HepG2 (cell line): ENCODE results near the gene GRIN2C. TPM values are rescaled to one million over a fixed set of nuclear protein-coding genes. Genes with fewer than 3 reads are reported as not detected.

Experiments
- ATAC-seq: fragments of 200-7000 bp; cut with Tn5 transposase; 3 replicates; pipeline ENCODE4 v1.9.1; 2020; ENCODE audit warnings: mild to moderate bottlenecking, moderate library complexity
- BruUV-seq: library from RNA; stranded (reverse); fragments of 400-500 nt; replicated peaks from 2 replicates; lab custom pipeline; 2021; lab: Mats Ljungman, UMichigan
- CTCF ChIA-PET: fragments of 300-600 bp; formaldehyde crosslinking; extraction: SDS; loops from one replicate; lab custom pipeline; 2021; ENCODE audit warnings: low total read pairs, inconsistent platforms, low intra/inter-chr PET ratio; lab: Yijun Ruan, JAX
- POLR2A ChIA-PET: fragments of 350-600 bp; sonication (Branson Sonifier 250); formaldehyde crosslinking; loops from one replicate; lab custom pipeline; 2020; ENCODE audit warnings: antibody characterized with exemption, inconsistent platforms; lab: Yijun Ruan, JAX
- DNase-seq: peaks from one replicate; pipeline ENCODE4 v3.0.0-alpha.2; 2015; ENCODE audit warnings: low spot score
- FAIRE-seq: peaks from 3 replicates; lab custom pipeline; 2011; peaks lifted over from hg19 to GRCh38; lab: Jason Lieb, UNC
- H2AFZ ChIP-seq: one replicate; pipeline ENCODE4 v1.6.1; 2011; ENCODE audit warnings: low read length, inconsistent platforms
- H3K27ac ChIP-seq: fragments of 300-600 bp; 3 replicates; pipeline ENCODE4 v1.8.0; 2011; ENCODE audit warnings: mixed run types, mild to moderate bottlenecking, mixed read lengths, low read length, inconsistent platforms; ENCODE audit not compliant: insufficient read depth; ENCODE audit errors: extremely low read length
- H3K27me3 ChIP-seq, 2 experiments: fragments of 200-600 bp in 1 of 2; 2 replicates in 1 of 2; 3 replicates in 1 of 2; pipeline versions ENCODE4 v1.6.0 to v1.8.0; 2011; ENCODE audit warnings: low read length in 2 of 2, mild to moderate bottlenecking in 2 of 2, moderate library complexity in 2 of 2, inconsistent platforms in 1 of 2; ENCODE audit not compliant: insufficient read depth in 2 of 2, control insufficient read depth in 1 of 2
- H3K36me3 ChIP-seq, 2 experiments: fragments of 200-600 bp in 1 of 2; replicated peaks in 1 of 2; 2 replicates in 1 of 2; 3 replicates in 1 of 2; pipeline versions ENCODE4 v1.5.1 to v1.8.0; 2011; ENCODE audit warnings: low read length in 2 of 2, inconsistent platforms in 1 of 2; ENCODE audit not compliant: insufficient read depth in 2 of 2, control insufficient read depth in 1 of 2
- H3K4me1 ChIP-seq: 2 replicates; pipeline ENCODE4 v1.5.1; 2012; ENCODE audit warnings: low read length, inconsistent platforms; ENCODE audit not compliant: insufficient read depth
- H3K4me2 ChIP-seq: 2 replicates; pipeline ENCODE4 v1.6.0; 2011; ENCODE audit warnings: low read depth, low read length, inconsistent platforms
- H3K4me3 ChIP-seq, 3 experiments: fragments of 200-600 bp in 1 of 3; sonication (generic), shearing (Covaris generic) in 1 of 3; replicated peaks in 1 of 3; 2 replicates each; pipeline ENCODE4 v1.5.1; 2011 to 2016; ENCODE audit warnings: low read length in 3 of 3, inconsistent platforms in 2 of 3, low read depth in 2 of 3, mild to moderate bottlenecking in 2 of 3, control low read depth in 1 of 3, mixed read lengths in 1 of 3; ENCODE audit not compliant: insufficient read depth in 1 of 3
- H3K79me2 ChIP-seq: one replicate; pipeline ENCODE4 v1.6.1; 2011; ENCODE audit warnings: low read length, inconsistent platforms; ENCODE audit not compliant: insufficient read depth
- H3K9ac ChIP-seq: 2 replicates; pipeline ENCODE4 v1.6.0; 2011; ENCODE audit warnings: mild to moderate bottlenecking, low read depth, low read length, inconsistent platforms; ENCODE audit not compliant: insufficient read depth
- H3K9me3 ChIP-seq: 2 replicates; pipeline ENCODE4 v1.5.1; 2012; ENCODE audit warnings: mild to moderate bottlenecking, low read length
- H4K20me1 ChIP-seq: 2 replicates; pipeline ENCODE4 v1.6.0; 2011; ENCODE audit warnings: inconsistent platforms, mild to moderate bottlenecking, low read length, moderate library complexity; ENCODE audit not compliant: insufficient read depth
- CTCF ChIP-seq: sonication (generic); formaldehyde crosslinking; IDR thresholded peaks from 2 replicates; pipeline ENCODE4 v1.5.0; 2020; ENCODE audit warnings: mild to moderate bottlenecking, missing genetic modification reagents, moderate library complexity
- FOXJ3 ChIP-seq: sonication (generic); formaldehyde crosslinking; IDR thresholded peaks from 2 replicates; pipeline ENCODE4 v1.4.0; 2020; ENCODE audit warnings: missing genetic modification reagents, mild to moderate bottlenecking, borderline replicate concordance
- HBP1 ChIP-seq: IDR thresholded peaks from 2 replicates; pipeline ENCODE4 v1.6.1; 2016; ENCODE audit warnings: low read depth, control low read depth
- KLF9 ChIP-seq: IDR thresholded peaks from 2 replicates; pipeline ENCODE4 v1.6.1; 2016; ENCODE audit warnings: low read depth
- MZF1 ChIP-seq: sonication (generic); formaldehyde crosslinking; IDR thresholded peaks from 2 replicates; pipeline ENCODE4 v1.8.1; 2023; ENCODE audit warnings: mild to moderate bottlenecking, missing genetic modification reagents, borderline replicate concordance
- ZKSCAN1 ChIP-seq: fragments of 150-350 bp; IDR thresholded peaks from 2 replicates; pipeline ENCODE4 v1.6.1; 2014; ENCODE audit warnings: low read length
- ZNF691 ChIP-seq: sonication (generic); formaldehyde crosslinking; IDR thresholded peaks from 2 replicates; pipeline ENCODE4 v1.4.0; 2020; ENCODE audit warnings: missing genetic modification reagents, low read depth, mild to moderate bottlenecking, borderline replicate concordance
- ZNF878 ChIP-seq: sonication (generic); formaldehyde crosslinking; IDR thresholded peaks from 2 replicates; pipeline ENCODE4 v1.8.1; 2023; ENCODE audit warnings: mild to moderate bottlenecking, missing genetic modification reagents, moderate library complexity
- WGBS: methylation state at CpG from one replicate; pipeline ENCODE4 v1.1.6; 2017; ENCODE audit warnings: low lambda C conversion rate; 5-methylcytosine and 5-hydroxymethylcytosine counted together
- in situ Hi-C: cut with HindIII; loops from 2 replicates; pipeline ENCODE4 v1.10.0; 2017; ENCODE audit warnings: low pct_unique_long_range_greater_than_20kb; ENCODE audit not compliant: extremely low pct_ligation_motif_present
- intact Hi-C: fragments of 100-400 bp; cut with micrococcal nuclease; formaldehyde crosslinking; loops from one replicate; pipeline ENCODE4 v1.10.0; 2022; ENCODE audit not compliant: unreplicated experiment
- polyA plus RNA-seq, 8 experiments: library from polyadenylated mRNA; depleted of rRNA in 3 of 8; stranded (reverse) in 7 of 8; unstranded in 1 of 8; fragments of >200 nt; fragmentation: Illumina TruSeq in 4 of 8; extraction: Trizol in 4 of 8; gene quantifications; 2 replicates each; pipeline versions ENCODE4 v1.2.1 to v1.2.3, GENCODE V29; 2011 to 2016; ENCODE audit warnings: low read depth in 4 of 8, missing spikeins in 1 of 8, mixed read lengths in 1 of 8; ENCODE audit not compliant: insufficient read depth in 1 of 8
- total RNA-seq, 5 experiments: library from RNA; depleted of rRNA; stranded (reverse); fragments of >200 nt; fragmentation: Illumina TruSeq; extraction: Trizol; gene quantifications; 2 replicates each; pipeline ENCODE4 v1.2.3, GENCODE V29; 2016; ENCODE audit warnings: low read depth in 1 of 5
- TF ChIP-seq, protein P1 (sequence below): sonication (generic); formaldehyde crosslinking; IDR thresholded peaks from 2 replicates; pipeline ENCODE4 v1.8.0; 2022; ENCODE audit warnings: missing genetic modification reagents, mild to moderate bottlenecking, borderline replicate concordance

The GRIN2C gene
- total and polyA plus RNA-seq, 2 of the 13 experiments (the other 11 are each of a cell fraction or from before 2014, with no cell fraction given) = 0.03 to 0.11 TPM

DNA sequence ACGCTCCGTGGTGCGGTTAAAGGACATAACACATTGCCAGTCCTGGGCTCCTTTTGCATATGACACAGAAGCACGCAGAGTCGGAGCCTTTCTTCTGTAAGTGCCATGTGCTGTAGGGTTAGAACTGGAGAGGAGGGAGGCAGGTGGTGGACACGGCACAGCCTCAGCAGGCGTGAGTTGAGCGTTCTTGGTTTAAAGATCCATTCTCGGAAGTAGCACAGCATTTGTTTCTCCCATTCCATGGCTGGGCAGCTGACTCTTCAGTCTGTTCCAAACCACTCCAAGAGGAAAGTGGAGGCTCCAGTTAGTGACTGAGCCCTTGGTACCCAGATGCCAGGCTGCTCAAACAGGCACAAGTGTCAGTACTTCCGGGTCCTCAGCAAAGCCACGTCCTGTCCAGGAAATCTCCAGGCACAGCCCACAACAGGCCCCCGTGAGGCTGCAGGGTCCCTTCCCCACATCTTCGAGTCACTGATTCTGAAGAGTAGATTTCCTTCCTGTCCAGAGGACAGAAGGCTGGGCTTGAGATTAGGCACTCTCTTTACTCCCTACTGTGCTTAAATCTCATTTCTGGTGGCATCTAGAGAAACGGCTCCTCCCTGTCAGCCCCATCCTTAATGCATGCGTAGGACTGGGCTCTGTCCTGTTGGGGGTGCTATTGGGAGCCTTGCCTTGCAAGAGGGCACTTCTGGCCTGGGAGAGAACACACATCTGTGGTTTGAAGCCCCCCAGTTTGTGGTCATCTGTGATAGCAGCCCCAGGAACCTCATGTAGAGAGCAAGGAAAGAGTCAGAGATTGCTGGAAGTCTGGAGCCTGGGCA lies 43.9 kb downstream of the GRIN2C start:
- DNase-seq (no peak), ATAC-seq (no peak), FAIRE-seq (no peak)
- Histone ChIP-seq H2AFZ (no peak overlapping the region), H3K9me3 (no peaks in the 10 kb centered on the region), H4K20me1 (no peaks in the 10 kb centered on the region), H3K36me3 (peaks cover 2 to 5% of the 10 kb centered on the region in 2 experiments; a peak in 3 of 5 replicates), H3K27ac (no peak overlapping the region), H3K4me2 (no peak overlapping the region), H3K9ac (no peak overlapping the region), H3K27me3 (no peaks in the 10 kb centered on the region), H3K79me2 (no peaks in the 10 kb centered on the region), H3K4me3 (no peak overlapping the region), H3K4me1 (no peaks in the 10 kb centered on the region)
- POLR2A ChIA-PET = no interaction called here
- intact Hi-C loops (no loop called here), in situ Hi-C loops (no loop called here)
- TF ChIP-seq FOXJ3 (CRISPR knock-in tag) = no peak
- peak; percentile 43 for TF ChIP-seq CTCF (CRISPR knock-in tag)
- CTCF ChIA-PET = interaction anchor here (2.5 kb wide), 1 partner anchor 24 kb away, joined by 7 read pairs; no protein-coding TSS in a partner anchor
- no TSS peak for BruUV-seq
- 91% methylated on average over 15 of the region's 15 CpGs for WGBS

DNA sequence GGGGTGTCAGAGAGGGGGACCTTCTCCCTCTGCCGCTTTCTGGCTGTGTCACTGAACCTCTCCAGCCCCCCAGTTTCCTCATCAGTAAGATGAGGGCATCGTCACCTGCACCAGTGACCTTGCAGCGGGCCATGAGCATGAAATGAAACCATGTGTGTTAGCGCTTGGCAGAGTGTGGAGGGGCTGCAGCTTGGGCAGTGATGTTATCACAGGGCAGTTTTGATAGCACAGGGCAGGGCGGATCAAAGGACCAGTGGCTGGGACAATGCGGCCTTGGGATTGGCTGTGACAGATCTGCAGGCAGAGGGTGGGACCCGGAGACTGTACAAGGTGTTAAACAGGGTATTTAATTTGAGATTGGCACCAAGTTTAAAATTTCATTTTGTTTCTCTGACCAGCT lies 44.6 kb downstream of the GRIN2C start:
- H3K9ac ChIP-seq = no peak overlapping the region
- DNase-seq = no peak
- BruUV-seq = no TSS peak
- POLR2A ChIA-PET = no interaction called here
- H3K4me1 ChIP-seq = no peaks in the 10 kb centered on the region
- no peak overlapping the region for H3K4me2 ChIP-seq
- H3K79me2 ChIP-seq = no peaks in the 10 kb centered on the region
- intact Hi-C loops (no loop called here), in situ Hi-C loops (no loop called here)
- no peaks in the 10 kb centered on the region for H4K20me1 ChIP-seq
- H3K27ac ChIP-seq = no peak overlapping the region
- no peak for ATAC-seq
- H3K4me3 ChIP-seq = no peak overlapping the region
- no peaks in the 10 kb centered on the region for H3K27me3 ChIP-seq
- CTCF ChIA-PET = interaction anchor here (2.5 kb wide), 1 partner anchor 24 kb away, joined by 7 read pairs; no protein-coding TSS in a partner anchor
- H3K9me3 ChIP-seq = no peaks in the 10 kb centered on the region
- H2AFZ ChIP-seq = no peak overlapping the region
- TF ChIP-seq HBP1 (CRISPR knock-in tag) (no peak), ZKSCAN1 (no peak), ZNF691 (CRISPR knock-in tag) (no peak), MZF1 (CRISPR knock-in tag) (no peak), KLF9 (no peak), ZNF878 (CRISPR knock-in tag) (no peak)
- TF ChIP-seq, protein P1, sequence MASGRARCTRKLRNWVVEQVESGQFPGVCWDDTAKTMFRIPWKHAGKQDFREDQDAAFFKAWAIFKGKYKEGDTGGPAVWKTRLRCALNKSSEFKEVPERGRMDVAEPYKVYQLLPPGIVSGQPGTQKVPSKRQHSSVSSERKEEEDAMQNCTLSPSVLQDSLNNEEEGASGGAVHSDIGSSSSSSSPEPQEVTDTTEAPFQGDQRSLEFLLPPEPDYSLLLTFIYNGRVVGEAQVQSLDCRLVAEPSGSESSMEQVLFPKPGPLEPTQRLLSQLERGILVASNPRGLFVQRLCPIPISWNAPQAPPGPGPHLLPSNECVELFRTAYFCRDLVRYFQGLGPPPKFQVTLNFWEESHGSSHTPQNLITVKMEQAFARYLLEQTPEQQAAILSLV = no peak
- H3K36me3 ChIP-seq = peaks cover under 1 to 4% of the 10 kb centered on the region in 2 experiments; a peak in 2 of 5 replicates
- no peak for FAIRE-seq
- 95% methylated on average over 7 of the region's 7 CpGs for WGBS
